HEK293 (cell line): Measurements from ENCODE around the gene SYNE2.

Experiments
- CTCF ChIP-seq: fragments of 450-650 bp; formaldehyde crosslinking; IDR thresholded peaks from 2 replicates; pipeline ENCODE4 v1.5.1; 2016; ENCODE audit warnings: missing biosample characterization, missing genetic modification characterization
- REST ChIP-seq: fragments of 450-650 bp; formaldehyde crosslinking; IDR thresholded peaks from 2 replicates; pipeline ENCODE4 v1.5.1; 2016; ENCODE audit warnings: missing biosample characterization, missing genetic modification characterization
- ZNF274 ChIP-seq, 2 experiments: fragments of 200-500 bp in 1 of 2; fragments of 450-650 bp in 1 of 2; sonication (Bioruptor generic) in 1 of 2; formaldehyde crosslinking in 1 of 2; IDR thresholded peaks; 2 replicates each; pipeline versions ENCODE4 v1.5.1 to v1.6.1; 2014 to 2016; ENCODE audit warnings: borderline replicate concordance in 1 of 2, inconsistent platforms in 1 of 2, low read length in 1 of 2, missing biosample characterization in 1 of 2, missing genetic modification characterization in 1 of 2
- TF ChIP-seq, protein P1 (sequence below): fragments of 450-650 bp; formaldehyde crosslinking; IDR thresholded peaks from 2 replicates; pipeline ENCODE4 v1.5.1; 2016; ENCODE audit warnings: missing biosample characterization, missing genetic modification characterization

DNA sequence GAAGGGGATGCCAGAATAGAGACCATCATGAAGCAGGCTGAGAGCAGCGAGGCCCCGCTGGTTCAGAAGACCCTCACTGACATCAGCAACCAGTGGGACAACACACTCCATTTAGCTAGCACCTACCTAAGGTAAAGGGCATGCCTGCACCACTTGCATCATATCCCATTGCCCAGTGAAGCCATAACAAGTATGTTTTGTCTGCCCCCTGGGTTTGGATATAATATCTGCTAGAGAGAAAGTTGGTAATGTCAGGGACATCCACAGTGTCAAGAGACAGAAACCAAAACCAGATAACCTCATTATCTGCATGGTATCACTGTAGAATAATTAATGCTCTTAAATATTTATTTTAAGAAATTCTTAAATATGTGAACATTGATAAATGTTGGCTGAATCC lies 173.8 kb downstream of the SYNE2 start:
- TF ChIP-seq CTCF (tag by site-specific recombination) (no peak), REST (tag by site-specific recombination) (no peak), ZNF274 (IDR thresholded peaks at IDR 0.05; ENCODE audit: low read length) (no peak), ZNF274 (tag by site-specific recombination; IDR thresholded peaks at IDR 0.05; ENCODE audit: borderline replicate concordance) (no peak)
- TF ChIP-seq, protein P1, sequence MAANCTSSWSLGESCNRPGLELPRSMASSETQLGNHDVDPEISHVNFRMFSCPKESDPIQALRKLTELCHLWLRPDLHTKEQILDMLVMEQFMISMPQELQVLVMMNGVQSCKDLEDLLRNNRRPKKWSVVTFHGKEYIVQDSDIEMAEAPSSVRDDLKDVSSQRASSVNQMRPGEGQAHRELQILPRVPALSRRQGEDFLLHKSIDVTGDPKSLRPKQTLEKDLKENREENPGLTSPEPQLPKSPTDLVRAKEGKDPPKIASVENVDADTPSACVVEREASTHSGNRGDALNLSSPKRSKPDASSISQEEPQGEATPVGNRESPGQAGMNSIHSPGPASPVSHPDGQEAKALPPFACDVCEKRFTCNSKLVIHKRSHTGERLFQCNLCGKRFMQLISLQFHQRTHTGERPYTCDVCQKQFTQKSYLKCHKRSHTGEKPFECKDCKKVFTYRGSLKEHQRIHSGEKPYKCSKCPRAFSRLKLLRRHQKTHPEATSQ (tag by site-specific recombination) = no peak
